K562 (cell line): ENCODE measurements around the gene SERTAD2. TPM values are rescaled to one million over a fixed set of nuclear protein-coding genes. Genes with fewer than 3 reads are reported as not detected.

ENCODE experiments used
- CBFB ChIP-seq: sonication (generic); formaldehyde crosslinking; IDR thresholded peaks from 2 replicates; pipeline ENCODE4 v1.4.0; 2020; ENCODE audit warnings: mild to moderate bottlenecking, missing genetic modification reagents
- DDX20 ChIP-seq: fragments of 450-650 bp; IDR thresholded peaks from 2 replicates; pipeline ENCODE4 v1.6.1; 2016; ENCODE audit warnings: missing genetic modification characterization, low read depth, mild to moderate bottlenecking, missing compliant biosample characterization, moderate library complexity
- IRF9 ChIP-seq: fragments of 450-650 bp; IDR thresholded peaks from 2 replicates; pipeline ENCODE4 v1.6.1; 2016; ENCODE audit warnings: missing biosample characterization, missing genetic modification characterization
- L3MBTL2 ChIP-seq: fragments of 450-650 bp; IDR thresholded peaks from 2 replicates; pipeline ENCODE4 v1.6.1; 2016; ENCODE audit warnings: mild to moderate bottlenecking, moderate library complexity
- MYBL2 ChIP-seq, 2 experiments: fragments of 450-650 bp in 1 of 2; sonication (generic) in 1 of 2; formaldehyde crosslinking in 1 of 2; IDR thresholded peaks; 2 replicates each; pipeline versions ENCODE4 v1.6.1 to v1.8.1; 2017 to 2022; ENCODE audit warnings: borderline replicate concordance in 1 of 2, inconsistent platforms in 1 of 2, low read depth in 1 of 2, mild to moderate bottlenecking in 1 of 2, missing genetic modification reagents in 1 of 2, moderate library complexity in 1 of 2
- POLR3G ChIP-seq: IDR thresholded peaks from 2 replicates; pipeline ENCODE4 v1.6.1; 2011; ENCODE audit not compliant: insufficient read length, insufficient replicate concordance; ENCODE audit errors: extremely low read depth
- RAD21 ChIP-seq, 2 experiments: fragments of 250-450 bp in 1 of 2; fragments of 450-650 bp in 1 of 2; sonication (Bioruptor Pico) in 1 of 2; formaldehyde crosslinking in 1 of 2; IDR thresholded peaks in 1 of 2; conservative IDR thresholded peaks in 1 of 2; 2 replicates each; pipeline versions ENCODE4 v1.4.0 to v1.8.0; 2020 to 2022; ENCODE audit warnings: mild to moderate bottlenecking in 2 of 2, moderate library complexity in 1 of 2
- RFX5 ChIP-seq: IDR thresholded peaks from 2 replicates; pipeline ENCODE4 v1.6.1; 2011; ENCODE audit warnings: low read depth, mild to moderate bottlenecking, improper control_type of control experiment, low read length
- STAG1 ChIP-seq: sonication (generic); formaldehyde crosslinking; IDR thresholded peaks from 2 replicates; pipeline ENCODE4 v1.5.0; 2020; ENCODE audit warnings: missing genetic modification reagents, borderline replicate concordance
- TAL1 ChIP-seq: fragments of 450-650 bp; IDR thresholded peaks from 2 replicates; pipeline ENCODE4 v1.6.1; 2016; ENCODE audit warnings: mild to moderate bottlenecking
- THAP12 ChIP-seq: fragments of 250-450 bp; sonication (Bioruptor Pico); IDR thresholded peaks from 2 replicates; pipeline ENCODE4 v1.9.0; 2021; ENCODE audit warnings: mild to moderate bottlenecking, inconsistent platforms
- ZNF146 ChIP-seq: IDR thresholded peaks from one replicate; pipeline ENCODE4 v1.6.1; 2018; ENCODE audit warnings: missing compliant biosample characterization; ENCODE audit not compliant: unreplicated experiment
- ZNF318 ChIP-seq, 2 experiments: fragments of 450-650 bp; IDR thresholded peaks; 2 replicates each; pipeline ENCODE4 v1.6.1; 2016; ENCODE audit warnings: mild to moderate bottlenecking in 2 of 2, borderline replicate concordance in 1 of 2, low read depth in 1 of 2, moderate library complexity in 1 of 2
- ZNF431 ChIP-seq: sonication (generic); formaldehyde crosslinking; IDR thresholded peaks from 2 replicates; pipeline ENCODE4 v1.8.0; 2022; ENCODE audit warnings: mild to moderate bottlenecking, missing genetic modification reagents
- polyA plus RNA-seq, 8 experiments: library from polyadenylated mRNA; depleted of rRNA in 4 of 8; stranded (reverse) in 5 of 8; unstranded in 3 of 8; fragments of >200 nt; fragmentation: Nextera tagmentation in 2 of 8; fragmentation: Illumina TruSeq in 1 of 8; extraction: Ambion mirVana in 2 of 8; extraction: Trizol in 1 of 8; gene quantifications; 2 replicates each; pipeline versions ENCODE4 v1.2.1 to v1.2.3, GENCODE V29; 2011 to 2014; ENCODE audit warnings: inconsistent platforms in 1 of 8, missing spikeins in 1 of 8
- total RNA-seq, 7 experiments: library from RNA; depleted of rRNA in 6 of 7; stranded (reverse); fragments of >200 nt in 6 of 7; fragmentation: Illumina TruSeq in 2 of 7; extraction: Trizol in 2 of 7; gene quantifications; 2 replicates each; pipeline versions ENCODE4 v1.2.1 to v1.2.3, GENCODE V29; 2011 to 2021; ENCODE audit warnings: low replicate concordance in 1 of 7

SERTAD2 gene
- total and polyA plus RNA-seq, 9 of the 15 experiments (the other 6 are each of a cell fraction or from before 2014, with no cell fraction given) = 3.0 to 12.5 (median 6.1) TPM

GRCh38 chr2:64609227-64609941, 44.3 kb downstream of the SERTAD2 start (continued):
- TF ChIP-seq DDX20 (tag) (no peak), POLR3G (no peak), TAL1 (no peak), CBFB (CRISPR knock-in tag) (no peak), ZNF431 (no peak), STAG1 (CRISPR knock-in tag) (no peak), THAP12 (peak; percentile 23), ZNF318 (IDR thresholded peaks at IDR 0.05; ENCODE audit: borderline replicate concordance in 1 of 2, low read depth in 1 of 2) (no peak), L3MBTL2 (peak; percentile 62), ZNF146 (no peak), RAD21 (CRISPR knock-in tag; conservative IDR thresholded peaks at IDR 0.05 in 1 of 2, IDR thresholded peaks at IDR 0.05 in 1 of 2) (peak in 1 of 2 experiments; percentile 61; a peak in 3 of 4 replicates), IRF9 (tag) (no peak), MYBL2 (IDR thresholded peaks at IDR 0.05; ENCODE audit: low read depth) (no peak), MYBL2 (CRISPR knock-in tag; IDR thresholded peaks at IDR 0.05; ENCODE audit: borderline replicate concordance) (no peak), RFX5 (no peak)
